Measurements from ENCODE around the gene UNC93A.
"Not testable (repeated sequence)": the region's sequence is repeated elsewhere in the genome, so short reads cannot be mapped to it uniquely, and the experiment has no call there.

Gene UNC93A

GRCh38 chr6:167245591-167245990 lies 45.5 kb upstream of the UNC93A start:
- no peak for ATAC-seq

DNA sequence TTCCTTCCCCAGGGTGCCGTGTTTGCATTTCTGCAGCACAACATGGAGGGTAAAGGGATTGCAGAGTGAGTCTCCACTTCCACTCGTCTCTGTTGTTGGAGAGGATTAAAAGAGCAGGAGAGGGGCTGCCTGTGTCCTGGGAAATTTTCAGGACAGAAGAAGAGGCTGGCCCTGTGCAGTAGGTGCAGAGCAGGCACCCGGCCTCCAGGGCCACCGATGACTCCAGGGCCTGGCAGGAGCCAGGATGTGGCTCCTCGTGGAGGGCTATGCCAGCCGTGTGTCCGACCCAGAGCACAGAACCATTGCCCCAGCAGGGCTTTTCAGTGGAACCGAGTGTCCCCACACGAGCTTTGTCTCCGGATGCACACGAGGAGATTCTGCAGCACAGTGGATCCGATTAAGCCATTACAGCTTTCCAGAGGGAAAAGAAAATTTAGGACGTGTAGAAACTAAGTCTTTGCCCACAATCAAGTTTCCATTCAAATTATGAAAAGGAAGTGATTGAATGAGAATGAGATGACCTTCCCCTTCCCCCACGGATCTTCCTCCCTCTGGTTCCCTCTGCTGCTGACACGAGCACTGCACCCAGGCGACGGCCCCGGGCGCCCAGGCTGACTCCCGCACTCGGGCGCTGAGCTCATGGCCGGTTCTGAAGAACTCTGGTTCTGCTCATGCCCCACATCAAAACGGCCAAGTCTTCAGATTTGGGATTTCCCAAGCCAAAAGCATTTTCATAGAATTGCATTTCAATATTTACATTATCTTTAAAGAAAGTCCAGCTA lies 43.1 kb upstream of the UNC93A start:
- ATAC-seq: no peak
- TF ChIP-seq CSDC2 (CRISPR knock-in tag; IDR thresholded peaks at IDR 0.05): no peak
- no peak for TF ChIP-seq ZFP3 (CRISPR knock-in tag; IDR thresholded peaks at IDR 0.05)
- no peak for TF ChIP-seq PPARA (CRISPR knock-in tag; IDR thresholded peaks at IDR 0.05; ENCODE audit: borderline replicate concordance)
- no peak for TF ChIP-seq ESRRG (CRISPR knock-in tag; IDR thresholded peaks at IDR 0.05)

More at GRCh38 chr6:167245591-167245990, 45.5 kb upstream of the UNC93A start:
- TF ChIP-seq POU6F1 (CRISPR knock-in tag; IDR thresholded peaks at IDR 0.05; ENCODE audit: borderline replicate concordance, low read depth): no peak
- no peak for TF ChIP-seq TCF4 (CRISPR knock-in tag; IDR thresholded peaks at IDR 0.05; ENCODE audit: borderline replicate concordance)
- no peak for TF ChIP-seq CREB5 (CRISPR knock-in tag; IDR thresholded peaks at IDR 0.05; ENCODE audit: low read depth)
- no peak for TF ChIP-seq ISL1 (CRISPR knock-in tag; IDR thresholded peaks at IDR 0.05)
- TF ChIP-seq SNAI2 (CRISPR knock-in tag; IDR thresholded peaks at IDR 0.05): no peak
- TF ChIP-seq ESRRG (CRISPR knock-in tag; IDR thresholded peaks at IDR 0.05): no peak
- no peak for TF ChIP-seq ARNTL (CRISPR knock-in tag; IDR thresholded peaks at IDR 0.05; ENCODE audit: borderline replicate concordance, low read depth)
- no peak for TF ChIP-seq GLIS3 (CRISPR knock-in tag; IDR thresholded peaks at IDR 0.05)
- TF ChIP-seq, protein P1, sequence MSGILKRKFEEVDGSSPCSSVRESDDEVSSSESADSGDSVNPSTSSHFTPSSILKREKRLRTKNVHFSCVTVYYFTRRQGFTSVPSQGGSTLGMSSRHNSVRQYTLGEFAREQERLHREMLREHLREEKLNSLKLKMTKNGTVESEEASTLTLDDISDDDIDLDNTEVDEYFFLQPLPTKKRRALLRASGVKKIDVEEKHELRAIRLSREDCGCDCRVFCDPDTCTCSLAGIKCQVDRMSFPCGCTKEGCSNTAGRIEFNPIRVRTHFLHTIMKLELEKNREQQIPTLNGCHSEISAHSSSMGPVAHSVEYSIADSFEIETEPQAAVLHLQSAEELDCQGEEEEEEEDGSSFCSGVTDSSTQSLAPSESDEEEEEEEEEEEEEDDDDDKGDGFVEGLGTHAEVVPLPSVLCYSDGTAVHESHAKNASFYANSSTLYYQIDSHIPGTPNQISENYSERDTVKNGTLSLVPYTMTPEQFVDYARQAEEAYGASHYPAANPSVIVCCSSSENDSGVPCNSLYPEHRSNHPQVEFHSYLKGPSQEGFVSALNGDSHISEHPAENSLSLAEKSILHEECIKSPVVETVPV (CRISPR knock-in tag; IDR thresholded peaks at IDR 0.05): no peak
- TF ChIP-seq, protein P2, sequence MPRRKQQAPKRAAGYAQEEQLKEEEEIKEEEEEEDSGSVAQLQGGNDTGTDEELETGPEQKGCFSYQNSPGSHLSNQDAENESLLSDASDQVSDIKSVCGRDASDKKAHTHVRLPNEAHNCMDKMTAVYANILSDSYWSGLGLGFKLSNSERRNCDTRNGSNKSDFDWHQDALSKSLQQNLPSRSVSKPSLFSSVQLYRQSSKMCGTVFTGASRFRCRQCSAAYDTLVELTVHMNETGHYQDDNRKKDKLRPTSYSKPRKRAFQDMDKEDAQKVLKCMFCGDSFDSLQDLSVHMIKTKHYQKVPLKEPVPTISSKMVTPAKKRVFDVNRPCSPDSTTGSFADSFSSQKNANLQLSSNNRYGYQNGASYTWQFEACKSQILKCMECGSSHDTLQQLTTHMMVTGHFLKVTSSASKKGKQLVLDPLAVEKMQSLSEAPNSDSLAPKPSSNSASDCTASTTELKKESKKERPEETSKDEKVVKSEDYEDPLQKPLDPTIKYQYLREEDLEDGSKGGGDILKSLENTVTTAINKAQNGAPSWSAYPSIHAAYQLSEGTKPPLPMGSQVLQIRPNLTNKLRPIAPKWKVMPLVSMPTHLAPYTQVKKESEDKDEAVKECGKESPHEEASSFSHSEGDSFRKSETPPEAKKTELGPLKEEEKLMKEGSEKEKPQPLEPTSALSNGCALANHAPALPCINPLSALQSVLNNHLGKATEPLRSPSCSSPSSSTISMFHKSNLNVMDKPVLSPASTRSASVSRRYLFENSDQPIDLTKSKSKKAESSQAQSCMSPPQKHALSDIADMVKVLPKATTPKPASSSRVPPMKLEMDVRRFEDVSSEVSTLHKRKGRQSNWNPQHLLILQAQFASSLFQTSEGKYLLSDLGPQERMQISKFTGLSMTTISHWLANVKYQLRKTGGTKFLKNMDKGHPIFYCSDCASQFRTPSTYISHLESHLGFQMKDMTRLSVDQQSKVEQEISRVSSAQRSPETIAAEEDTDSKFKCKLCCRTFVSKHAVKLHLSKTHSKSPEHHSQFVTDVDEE (CRISPR knock-in tag; IDR thresholded peaks at IDR 0.05): no peak
- TF ChIP-seq PPARA (CRISPR knock-in tag; IDR thresholded peaks at IDR 0.05; ENCODE audit: borderline replicate concordance): no peak
- no peak for TF ChIP-seq BACH2 (CRISPR knock-in tag; IDR thresholded peaks at IDR 0.05; ENCODE audit: borderline replicate concordance)
- TF ChIP-seq CSDC2 (CRISPR knock-in tag; IDR thresholded peaks at IDR 0.05): no peak
- TF ChIP-seq OSR1 (CRISPR knock-in tag; IDR thresholded peaks at IDR 0.05): no peak
- no peak for TF ChIP-seq ZNF565 (CRISPR knock-in tag; conservative IDR thresholded peaks at IDR 0.05; ENCODE audit: low read depth)
- no peak for TF ChIP-seq TOX (CRISPR knock-in tag; IDR thresholded peaks at IDR 0.05; ENCODE audit: borderline replicate concordance)
- TF ChIP-seq ZNF70 (CRISPR knock-in tag; IDR thresholded peaks at IDR 0.05): no peak

DNA sequence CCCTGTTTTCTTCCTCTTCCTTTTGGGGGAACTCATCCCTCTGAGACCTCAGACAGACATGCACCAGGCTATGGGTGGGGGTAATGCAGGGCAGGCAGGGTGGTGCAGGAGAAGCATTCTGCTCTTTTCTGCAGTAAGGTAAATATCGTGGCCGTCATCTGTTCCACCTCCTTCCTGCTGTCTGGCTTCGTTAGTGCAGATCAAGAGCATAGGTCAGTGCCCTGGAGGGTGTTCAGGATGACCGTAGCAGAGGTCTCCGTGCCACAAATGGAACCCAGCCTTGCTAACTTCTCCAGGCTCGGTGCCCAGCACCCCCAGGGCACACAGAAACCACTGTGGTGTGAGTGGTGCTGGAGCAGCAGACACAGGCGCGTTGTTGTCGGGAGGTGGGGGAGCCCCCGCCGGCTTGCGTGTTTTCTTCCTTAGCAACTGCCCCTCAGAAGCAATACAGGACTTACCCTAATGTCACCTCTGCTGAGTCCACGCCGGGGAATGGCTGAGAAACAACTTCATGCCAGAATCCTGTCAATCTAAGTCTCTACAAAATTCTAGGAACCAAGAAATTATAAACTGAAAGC lies 42.1 kb upstream of the UNC93A start:
- ATAC-seq: not testable (repeated sequence)

- ATAC-seq: no peak
- no peak for TF ChIP-seq ARNTL (CRISPR knock-in tag; IDR thresholded peaks at IDR 0.05; ENCODE audit: borderline replicate concordance, low read depth)
- TF ChIP-seq, protein P2 (CRISPR knock-in tag; IDR thresholded peaks at IDR 0.05): no peak
- TF ChIP-seq ISL1 (CRISPR knock-in tag; IDR thresholded peaks at IDR 0.05): no peak
- no peak for TF ChIP-seq ZFP30 (CRISPR knock-in tag; IDR thresholded peaks at IDR 0.05)
- TF ChIP-seq, protein P1 (CRISPR knock-in tag; IDR thresholded peaks at IDR 0.05): no peak
- no peak for TF ChIP-seq BACH2 (CRISPR knock-in tag; IDR thresholded peaks at IDR 0.05; ENCODE audit: borderline replicate concordance)
- TF ChIP-seq TCF4 (CRISPR knock-in tag; IDR thresholded peaks at IDR 0.05; ENCODE audit: borderline replicate concordance): no peak
Observed at GRCh38 chr6:167252271-167252670, 38.8 kb upstream of the UNC93A start.

Data from SK-N-SH treated with all-trans-retinoic acid at 6 μM for 48 hours (cell line).